ENCODE results near the gene HMX1. TPM values are rescaled to one million over a fixed set of nuclear protein-coding genes. Genes with fewer than 3 reads are reported as not detected.

HMX1 gene
- total and polyA plus RNA-seq, 2 experiments from 2014 or later = 0.69 TPM; not detected in 1

DNA sequence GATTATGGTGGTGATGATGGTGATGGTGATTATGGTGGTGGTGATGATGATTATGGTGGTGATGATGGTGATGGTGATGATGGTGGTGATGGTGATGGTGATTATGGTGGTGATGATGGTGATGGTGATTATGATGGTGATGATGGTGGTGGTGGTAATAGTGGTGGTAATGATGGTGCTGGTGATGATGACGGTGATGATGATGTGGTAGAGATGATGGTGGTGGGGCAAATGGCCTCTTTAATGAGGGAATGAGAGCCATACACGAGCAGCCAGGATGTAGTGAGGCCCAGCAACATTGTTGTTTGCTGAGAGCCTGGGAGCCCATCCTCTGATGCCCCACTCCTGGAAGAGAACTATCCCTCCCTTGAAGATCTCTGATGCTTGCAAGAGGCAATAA, 29.0 kb downstream of the HMX1 start (continued):
- no peak for TF ChIP-seq ZNF462 (CRISPR knock-in tag; IDR thresholded peaks at IDR 0.05)
- no peak for TF ChIP-seq ZNF331 (CRISPR knock-in tag; IDR thresholded peaks at IDR 0.05; ENCODE audit: low read depth)
- TF ChIP-seq ETS1 (IDR thresholded peaks at IDR 0.05) = no peak
- no peak for TF ChIP-seq CTCF (conservative IDR thresholded peaks at IDR 0.05; ENCODE audit: low read depth in 2 of 2)
- TF ChIP-seq NANOG (IDR thresholded peaks at IDR 0.05; ENCODE audit: borderline replicate concordance) = no peak
- no peak for TF ChIP-seq STAT1 (IDR thresholded peaks at IDR 0.05; ENCODE audit: unreplicated experiment)
- TF ChIP-seq ZNF114 (CRISPR knock-in tag; IDR thresholded peaks at IDR 0.05) = no peak
